ENCODE results near the gene SPINDOC. TPM values are rescaled to one million over a fixed set of nuclear protein-coding genes. Genes with fewer than 3 reads are reported as not detected.
A peak's percentile ranks its signal among the peaks of the same experiment; 100 is the strongest.

SPINDOC gene
- total and polyA plus RNA-seq, 2 experiments from 2014 or later = 0.86 to 15.3 TPM

- 47% methylated on average over 5 of the region's 5 CpGs for WGBS, 2 experiments (ENCODE audit: low coverage in 1 of 2, low lambda C conversion rate in 2 of 2, missing lambda C conversion rate in 2 of 2)
- H3K9ac ChIP-seq = peak overlapping the region; percentile 92; the same call in 1 of the 2 replicates
- in situ Hi-C loops (cut with MboI) = loop anchor here (5.0 kb wide), 1 partner anchor 105 kb away; no protein-coding TSS in a partner anchor
Measured at GRCh38 chr11:63837739-63838138, 24.5 kb downstream of the SPINDOC start.

GRCh38 chr11:63838150-63838677, 25.0 kb downstream of the SPINDOC start:
- peak overlapping the region; percentile 95 for H3K4me3 ChIP-seq
- H3K9me2 ChIP-seq (ENCODE audit: insufficient read depth) = no peaks in the 10 kb centered on the region
- peaks cover 40% of the 10 kb centered on the region for H3K79me2 ChIP-seq (ENCODE audit: insufficient read depth)
- H3K27ac ChIP-seq = 0 out of 2 replicates have a peak overlapping the region, but pooled peaks have one; percentile 2
- in situ Hi-C loops (cut with MboI) = loop anchor here (5.0 kb wide), 1 partner anchor 104 kb away; no protein-coding TSS in a partner anchor
- H3K27me3 ChIP-seq (replicated peaks; ENCODE audit: insufficient read depth) = no peaks in the 10 kb centered on the region
- H3K4me1 ChIP-seq (ENCODE audit: insufficient read depth) = peaks cover 16% of the 10 kb centered on the region
- TF ChIP-seq EZH2phosphoT487 (IDR thresholded peaks at IDR 0.05; ENCODE audit: insufficient read depth, low read depth) (no peak), EZH2 (IDR thresholded peaks at IDR 0.05; ENCODE audit: insufficient read depth, poor library complexity, severe bottlenecking) (no peak)
- no peaks in the 10 kb centered on the region for H3K36me3 ChIP-seq (ENCODE audit: low read depth)
- peak overlapping the region; percentile 68 for H3K4me2 ChIP-seq (ENCODE audit: unreplicated experiment)
- H3K9ac ChIP-seq = peak overlapping the region; percentile 92
- H4K20me1 ChIP-seq (ENCODE audit: insufficient read depth) = peaks cover 4% of the 10 kb centered on the region
- H2AFZ ChIP-seq = peak overlapping the region; percentile 86
- no peak for DNase-seq
- 29% methylated on average over 18 of the region's 18 CpGs for WGBS, 2 experiments (ENCODE audit: low coverage in 1 of 2, low lambda C conversion rate in 2 of 2, missing lambda C conversion rate in 2 of 2)
- peaks cover 6% of the 10 kb centered on the region for H3F3A ChIP-seq (ENCODE audit: insufficient read depth)
- H3K9me3 ChIP-seq (ENCODE audit: low read depth) = no peaks in the 10 kb centered on the region

More at GRCh38 chr11:63837739-63838138, 24.5 kb downstream of the SPINDOC start:
- Histone ChIP-seq H3K79me2 (ENCODE audit: insufficient read depth) (peaks cover 36% of the 10 kb centered on the region), H3K4me2 (ENCODE audit: unreplicated experiment) (no peak overlapping the region), H3K9me2 (ENCODE audit: insufficient read depth) (no peaks in the 10 kb centered on the region), H3K36me3 (ENCODE audit: low read depth) (no peaks in the 10 kb centered on the region), H3K27me3 (replicated peaks; ENCODE audit: insufficient read depth) (no peaks in the 10 kb centered on the region), H3K9me3 (ENCODE audit: low read depth) (no peaks in the 10 kb centered on the region), H3K4me1 (ENCODE audit: insufficient read depth) (peaks cover 16% of the 10 kb centered on the region), H3F3A (ENCODE audit: insufficient read depth) (peaks cover 6% of the 10 kb centered on the region), H3K27ac (no peak overlapping the region), H3K4me3 (no peak overlapping the region), H2AFZ (peak overlapping the region; percentile 86), H4K20me1 (ENCODE audit: insufficient read depth) (peaks cover 4% of the 10 kb centered on the region)
- TF ChIP-seq EZH2 (IDR thresholded peaks at IDR 0.05; ENCODE audit: insufficient read depth, poor library complexity, severe bottlenecking) = no peak
- TF ChIP-seq EZH2phosphoT487 (IDR thresholded peaks at IDR 0.05; ENCODE audit: insufficient read depth, low read depth) = no peak
- DNase-seq = no peak

GRCh38 chr11:63838678-63839507, 25.6 kb downstream of the SPINDOC start, which contains the start of gene MARK2:
Gene MARK2, plus strand, starts transcription at chr11:63839110. Its CDS starts 397 bp downstream, at chr11:63839507.
- peaks cover 47% of the 10 kb centered on the region for H3K79me2 ChIP-seq (ENCODE audit: insufficient read depth)
- TF ChIP-seq EZH2 (IDR thresholded peaks at IDR 0.05; ENCODE audit: insufficient read depth, poor library complexity, severe bottlenecking) (no peak), EZH2phosphoT487 (IDR thresholded peaks at IDR 0.05; ENCODE audit: insufficient read depth, low read depth) (no peak)
- peak within 1 kb of the TSS; percentile 98 for H3K4me2 ChIP-seq (ENCODE audit: unreplicated experiment)
- H3K4me1 ChIP-seq (ENCODE audit: insufficient read depth) = peaks cover 16% of the 10 kb centered on the region
- in situ Hi-C loops (cut with MboI) = loop anchor here (5.0 kb wide), 1 partner anchor 103 kb away; no protein-coding TSS in a partner anchor
- H3K27me3 ChIP-seq (replicated peaks; ENCODE audit: insufficient read depth) = no peaks in the 10 kb centered on the region
- H3K9me2 ChIP-seq (ENCODE audit: insufficient read depth) = no peaks in the 10 kb centered on the region
- H3K9ac ChIP-seq = peak within 1 kb of the TSS; percentile 92
- peak; percentile 99 for DNase-seq
- peaks cover 4% of the 10 kb centered on the region for H4K20me1 ChIP-seq (ENCODE audit: insufficient read depth)
- H2AFZ ChIP-seq = peak within 1 kb of the TSS; percentile 86
- H3K4me3 ChIP-seq = peak within 1 kb of the TSS; percentile 95
- H3F3A ChIP-seq (ENCODE audit: insufficient read depth) = peaks cover 8% of the 10 kb centered on the region
- no peaks in the 10 kb centered on the region for H3K36me3 ChIP-seq (ENCODE audit: low read depth)
- no peaks in the 10 kb centered on the region for H3K9me3 ChIP-seq (ENCODE audit: low read depth)
- H3K27ac ChIP-seq = peak within 1 kb of the TSS; percentile 40
- WGBS, 2 experiments (ENCODE audit: low coverage in 1 of 2, low lambda C conversion rate in 2 of 2, missing lambda C conversion rate in 2 of 2) = 1 to 2% methylated on average over 51 to 72 of the region's 100 CpGs
